Measurements from ENCODE around the gene PDE7B. TPM values are rescaled to one million over a fixed set of nuclear protein-coding genes. Genes with fewer than 3 reads are reported as not detected.

The PDE7B gene
- polyA plus RNA-seq, 1 of the 3 experiments (the other 2 are of a cell fraction) = 1.9 TPM

DNA sequence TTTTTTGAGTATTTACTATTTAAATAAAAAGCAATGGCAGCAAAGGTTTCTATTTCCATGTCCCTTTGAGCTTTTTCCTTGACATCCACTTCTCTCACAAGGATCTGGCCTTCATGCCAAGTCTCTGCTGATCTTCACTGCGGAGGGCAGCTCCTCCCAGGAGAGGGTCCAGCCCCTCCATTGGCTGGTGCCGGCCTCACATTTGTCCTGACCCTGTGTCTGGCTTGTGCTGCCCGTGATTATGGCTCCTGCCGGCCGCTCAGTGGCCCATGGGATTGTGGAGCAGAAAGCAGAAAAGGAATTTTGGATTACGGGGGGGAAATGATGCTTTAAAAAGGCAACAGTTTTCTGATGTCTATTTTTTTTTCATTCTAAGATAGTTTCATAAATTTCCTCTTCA lies 31.2 kb upstream of the PDE7B start:
- TF ChIP-seq USF2 (IDR thresholded peaks at IDR 0.05; ENCODE audit: borderline replicate concordance, low read depth, low read length) (no peak), JUND (IDR thresholded peaks at IDR 0.05) (no peak)
- TF ChIP-seq, protein P1, sequence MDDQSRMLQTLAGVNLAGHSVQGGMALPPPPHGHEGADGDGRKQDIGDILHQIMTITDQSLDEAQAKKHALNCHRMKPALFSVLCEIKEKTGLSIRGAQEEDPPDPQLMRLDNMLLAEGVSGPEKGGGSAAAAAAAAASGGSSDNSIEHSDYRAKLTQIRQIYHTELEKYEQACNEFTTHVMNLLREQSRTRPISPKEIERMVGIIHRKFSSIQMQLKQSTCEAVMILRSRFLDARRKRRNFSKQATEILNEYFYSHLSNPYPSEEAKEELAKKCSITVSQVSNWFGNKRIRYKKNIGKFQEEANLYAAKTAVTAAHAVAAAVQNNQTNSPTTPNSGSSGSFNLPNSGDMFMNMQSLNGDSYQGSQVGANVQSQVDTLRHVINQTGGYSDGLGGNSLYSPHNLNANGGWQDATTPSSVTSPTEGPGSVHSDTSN (IDR thresholded peaks at IDR 0.05) = no peak
- H2AFZ ChIP-seq (ENCODE audit: low read depth) = no peak overlapping the region
- H3K27ac ChIP-seq (ENCODE audit: low read depth in 2 of 2, low read length in 1 of 2) = no peak overlapping the region
- H3K9me3 ChIP-seq = no peaks in the 10 kb centered on the region
- ChIA-PET CTCF (interaction anchor here (0.8 kb wide), 1 partner anchor 31 kb away, joined by 3 read pairs; the partner anchor contains the start of gene PDE7B), POLR2A (no interaction called here)
- no peaks in the 10 kb centered on the region for H3K27me3 ChIP-seq (ENCODE audit: insufficient read depth)
- no peaks in the 10 kb centered on the region for H3K9me2 ChIP-seq
- no peaks in the 10 kb centered on the region for H4K20me1 ChIP-seq (ENCODE audit: insufficient read depth)
- no peak for DNase-seq
- H3F3A ChIP-seq (replicated peaks; ENCODE audit: insufficient read depth) = no peaks in the 10 kb centered on the region
- 87% methylated on average over 6 of the region's 6 CpGs for WGBS (ENCODE audit: low lambda C conversion rate)
- H3K4me1 ChIP-seq (ENCODE audit: control insufficient read depth in 1 of 2, insufficient read depth in 2 of 2, low read depth in 1 of 2, low read length in 1 of 2) = no peaks in the 10 kb centered on the region
- no peak overlapping the region for H3K4me2 ChIP-seq
- no peaks in the 10 kb centered on the region for H3K79me2 ChIP-seq (ENCODE audit: insufficient read depth)
- no peak overlapping the region for H3K9ac ChIP-seq
- no peaks in the 10 kb centered on the region for H3K36me3 ChIP-seq (replicated peaks in 1 of 2; ENCODE audit: control insufficient read depth in 1 of 2, insufficient read depth in 2 of 2, low read length in 1 of 2)
- H3K4me3 ChIP-seq (ENCODE audit: low read depth in 2 of 2, low read length in 1 of 2) = no peak overlapping the region

DNA sequence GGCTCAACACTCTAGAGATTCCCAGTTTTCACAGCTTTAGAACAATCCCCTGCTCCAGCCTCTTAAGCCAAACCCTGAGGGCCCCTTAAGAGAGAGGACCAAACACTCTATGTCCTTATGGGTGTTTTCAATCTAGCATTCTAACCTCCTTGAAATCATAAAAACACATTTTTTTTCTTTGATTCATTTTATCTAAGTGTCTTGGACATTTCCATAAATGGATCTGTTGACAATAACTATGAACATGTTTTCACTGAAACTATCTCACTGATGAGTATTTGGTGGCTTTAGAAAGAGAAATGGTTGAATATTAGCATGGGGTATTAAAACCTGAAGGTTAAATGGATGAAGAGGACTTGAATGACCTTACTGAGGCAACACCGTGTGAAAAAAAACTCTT lies 27.6 kb upstream of the PDE7B start:
- Histone ChIP-seq H2AFZ (ENCODE audit: low read depth) (no peak overlapping the region), H3K36me3 (replicated peaks in 1 of 2; ENCODE audit: control insufficient read depth in 1 of 2, insufficient read depth in 2 of 2, low read length in 1 of 2) (no peaks in the 10 kb centered on the region)
- POLR2A ChIA-PET = no interaction called here

More for the DNA sequence above, 27.6 kb upstream of the PDE7B start:
- 96% methylated on average over 1 of the region's 1 CpG for WGBS (ENCODE audit: low lambda C conversion rate)
- H3K9me3 ChIP-seq = no peaks in the 10 kb centered on the region
- TF ChIP-seq TEAD4 (IDR thresholded peaks at IDR 0.05; ENCODE audit: borderline replicate concordance, insufficient read depth) (no peak), ELF1 (IDR thresholded peaks at IDR 0.05) (no peak), RFX5 (IDR thresholded peaks at IDR 0.05; ENCODE audit: low read length) (no peak), EP300 (IDR thresholded peaks at IDR 0.05; ENCODE audit: borderline replicate concordance in 1 of 2, low read depth in 1 of 2, low read length in 1 of 2) (no peak), SMC3 (IDR thresholded peaks at IDR 0.05; ENCODE audit: low read depth, low read length) (no peak), CHD2 (IDR thresholded peaks at IDR 0.05; ENCODE audit: low read length, partially characterized antibody) (no peak), RXRA (IDR thresholded peaks at IDR 0.05; ENCODE audit: borderline replicate concordance, low read depth) (no peak), NFIC (IDR thresholded peaks at IDR 0.05; ENCODE audit: borderline replicate concordance) (no peak), MXI1 (IDR thresholded peaks at IDR 0.05; ENCODE audit: low read depth, low read length) (no peak), USF2 (IDR thresholded peaks at IDR 0.05; ENCODE audit: borderline replicate concordance, low read depth, low read length) (no peak), TCF12 (IDR thresholded peaks at IDR 0.05) (no peak), RAD21 (IDR thresholded peaks at IDR 0.05; ENCODE audit: low read length) (no peak), FOXM1 (IDR thresholded peaks at IDR 0.05; ENCODE audit: low read depth) (no peak), ZBTB33 (IDR thresholded peaks at IDR 0.05; ENCODE audit: borderline replicate concordance, low read depth) (no peak), RCOR1 (IDR thresholded peaks at IDR 0.05; ENCODE audit: low read length) (no peak), YY1 (IDR thresholded peaks at IDR 0.05; ENCODE audit: low read depth) (no peak), IRF3 (IDR thresholded peaks at IDR 0.05; ENCODE audit: low read depth, low read length) (no peak), MAX (IDR thresholded peaks at IDR 0.05; ENCODE audit: low read depth) (no peak)
- CTCF ChIA-PET = no interaction called here
- no peak for DNase-seq
- no peak overlapping the region for H3K27ac ChIP-seq (ENCODE audit: low read depth in 2 of 2, low read length in 1 of 2)
- no peaks in the 10 kb centered on the region for H3F3A ChIP-seq (replicated peaks; ENCODE audit: insufficient read depth)
- H3K27me3 ChIP-seq (ENCODE audit: insufficient read depth) = no peaks in the 10 kb centered on the region
- H4K20me1 ChIP-seq (ENCODE audit: insufficient read depth) = no peaks in the 10 kb centered on the region
- H3K4me2 ChIP-seq = no peak overlapping the region
- no peaks in the 10 kb centered on the region for H3K4me1 ChIP-seq (ENCODE audit: control insufficient read depth in 1 of 2, insufficient read depth in 2 of 2, low read depth in 1 of 2, low read length in 1 of 2)
- no peak overlapping the region for H3K4me3 ChIP-seq (ENCODE audit: low read depth in 2 of 2, low read length in 1 of 2)
- H3K79me2 ChIP-seq (ENCODE audit: insufficient read depth) = no peaks in the 10 kb centered on the region
- H3K9me2 ChIP-seq = no peaks in the 10 kb centered on the region
- no peak overlapping the region for H3K9ac ChIP-seq

Measured in SK-N-SH (cell line).